Embryonic facial prominence (tissue), 1 donor: ENCODE data around the gene CAST.

Source experiments
- DNase-seq: peaks from one replicate; pipeline ENCODE4 v3.0.0-alpha.2; 2016; ENCODE audit errors: extremely low spot score

The CAST gene

GRCh38 chr5:96745025-96745424 is 82.8 kb downstream of the CAST start:
- DNase-seq, result no peak

- DNase-seq, result no peak
Measured at GRCh38 chr5:96745844-96746531, 83.8 kb downstream of the CAST start.

GRCh38 chr5:96747720-96748119 is 85.5 kb downstream of the CAST start:
- DNase-seq, result no peak

GRCh38 chr5:96750110-96750822 is 88.1 kb downstream of the CAST start:
- DNase-seq, result no peak

- no peak for DNase-seq
Measured at GRCh38 chr5:96751203-96752169, 89.3 kb downstream of the CAST start.

GRCh38 chr5:96752341-96753016 is 90.3 kb downstream of the CAST start:
- no peak for DNase-seq

GRCh38 chr5:96753017-96753397 is 90.8 kb downstream of the CAST start:
- DNase-seq, result no peak

- no peak for DNase-seq
Measured at GRCh38 chr5:96753848-96754247, 91.7 kb downstream of the CAST start.

GRCh38 chr5:96755851-96756250 is 93.7 kb downstream of the CAST start:
- no peak for DNase-seq

GRCh38 chr5:96756985-96757384 is 94.8 kb downstream of the CAST start:
- no peak for DNase-seq

GRCh38 chr5:96758621-96759020 is 96.4 kb downstream of the CAST start:
- DNase-seq, result no peak

- no peak for DNase-seq
Measured at GRCh38 chr5:96761618-96762017, 99.4 kb downstream of the CAST start.

- no peak for DNase-seq
Measured at GRCh38 chr5:96763026-96763425, 100.8 kb downstream of the CAST start.

GRCh38 chr5:96765043-96765442 is 102.9 kb downstream of the CAST start:
- DNase-seq, result no peak

- DNase-seq, result no peak
Measured at GRCh38 chr5:96768708-96769251, 106.6 kb downstream of the CAST start.

- DNase-seq, result no peak
Measured at GRCh38 chr5:96771395-96771794, 109.2 kb downstream of the CAST start.

- no peak for DNase-seq
Measured at GRCh38 chr5:96772111-96772510, 109.9 kb downstream of the CAST start.

- no peak for DNase-seq
Measured at GRCh38 chr5:96772542-96772941, 110.4 kb downstream of the CAST start.

GRCh38 chr5:96775050-96775449 is 112.9 kb downstream of the CAST start:
- DNase-seq, result no peak

GRCh38 chr5:96775689-96776088 is 113.5 kb downstream of the CAST start:
- no peak for DNase-seq

GRCh38 chr5:96776621-96777020 is 114.4 kb downstream of the CAST start:
- DNase-seq, result peak; percentile 14
